ENCODE results near the gene TUBB4A.

DNA sequence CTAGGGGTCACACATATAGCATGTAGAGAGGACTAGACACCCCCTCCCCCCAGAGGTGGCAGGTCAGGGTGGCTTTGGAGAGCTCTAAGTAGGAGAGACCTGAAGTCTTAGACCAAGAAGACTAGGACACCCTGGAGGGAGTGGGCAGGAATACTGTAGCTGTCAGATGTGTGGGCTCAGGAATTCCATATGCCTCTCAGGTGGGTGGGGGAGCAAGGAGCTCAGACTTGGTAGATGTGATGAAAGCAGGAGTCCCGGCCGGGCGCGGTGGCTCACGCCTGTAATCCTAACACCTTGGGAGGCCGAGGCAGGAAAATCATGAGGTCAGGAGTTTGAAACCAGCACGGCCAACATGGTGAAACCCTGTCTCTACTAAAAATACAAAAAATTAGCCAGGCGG lies 36.4 kb downstream of the TUBB4A start:
- TF ChIP-seq TAF1 (IDR thresholded peaks at IDR 0.05; ENCODE audit: low read depth, low read length), result no peak
- no peak for TF ChIP-seq POLR2A (IDR thresholded peaks at IDR 0.05; ENCODE audit: low read depth, low read length)

Data from GM12891 (cell line).